Measurements from ENCODE around the gene GUCY1A1. TPM values are rescaled to one million over a fixed set of nuclear protein-coding genes. Genes with fewer than 3 reads are reported as not detected.

GUCY1A1 gene
- total and polyA plus RNA-seq, 2 donors (not counting 1 experiment from before 2014, with no cell fraction given), result 8.1 to 10.7 TPM

GRCh38 chr4:155777971-155778735 lies 111.5 kb downstream of the GUCY1A1 start:
- no peak overlapping the region for H2AFZ ChIP-seq (ENCODE audit: low read length)
- peak; percentile 60 to 96 for DNase-seq (ENCODE audit: low read depth in 2 of 2)
- no peak overlapping the region for H3K9ac ChIP-seq (ENCODE audit: insufficient read depth, low read length)
- no peaks in the 10 kb centered on the region for H3K27me3 ChIP-seq (ENCODE audit: control insufficient read depth, insufficient read depth, low read length)
- no peaks in the 10 kb centered on the region for H3K9me3 ChIP-seq (ENCODE audit: control insufficient read depth, insufficient read depth, low read depth, low read length)
- TF ChIP-seq EZH2 (IDR thresholded peaks at IDR 0.05; ENCODE audit: low read length, missing control alignments), result no peak
- no peak for TF ChIP-seq CTCF (conservative IDR thresholded peaks at IDR 0.05 in 1 of 2, IDR thresholded peaks at IDR 0.05 in 1 of 2; ENCODE audit: low read depth in 1 of 2, low read length in 2 of 2)
- H3K4me1 ChIP-seq (ENCODE audit: control insufficient read depth, extremely low read depth, insufficient read depth, low read length), result peaks cover 5% of the 10 kb centered on the region
- H3K36me3 ChIP-seq (ENCODE audit: control insufficient read depth, insufficient read depth, low read length), result no peaks in the 10 kb centered on the region
- H3K27ac ChIP-seq (ENCODE audit: insufficient read depth, low read length), result no peak overlapping the region
- H3K4me3 ChIP-seq (replicated peaks in 1 of 4; ENCODE audit: control extremely low read depth in 1 of 4, insufficient read depth in 1 of 4, low read depth in 3 of 4, low read length in 4 of 4), result no peak overlapping the region
- no peaks in the 10 kb centered on the region for H4K20me1 ChIP-seq (ENCODE audit: control insufficient read depth, extremely low read depth, insufficient read depth, low read length)
- no peaks in the 10 kb centered on the region for H3K79me2 ChIP-seq (ENCODE audit: control insufficient read depth, insufficient read depth, low read length)
- H3K4me2 ChIP-seq (ENCODE audit: extremely low read depth, insufficient read depth, low read length), result peak overlapping the region; percentile 46

- Histone ChIP-seq H3K4me3 (replicated peaks in 1 of 4; ENCODE audit: control extremely low read depth in 1 of 4, insufficient read depth in 1 of 4, low read depth in 3 of 4, low read length in 4 of 4) (no peak overlapping the region), H2AFZ (ENCODE audit: low read length) (no peak overlapping the region), H3K27me3 (ENCODE audit: control insufficient read depth, insufficient read depth, low read length) (no peaks in the 10 kb centered on the region), H3K36me3 (ENCODE audit: control insufficient read depth, insufficient read depth, low read length) (no peaks in the 10 kb centered on the region), H3K79me2 (ENCODE audit: control insufficient read depth, insufficient read depth, low read length) (no peaks in the 10 kb centered on the region), H3K27ac (ENCODE audit: insufficient read depth, low read length) (no peak overlapping the region), H3K4me1 (ENCODE audit: control insufficient read depth, extremely low read depth, insufficient read depth, low read length) (peaks cover 5% of the 10 kb centered on the region), H3K9ac (ENCODE audit: insufficient read depth, low read length) (no peak overlapping the region), H3K4me2 (ENCODE audit: extremely low read depth, insufficient read depth, low read length) (no peak overlapping the region), H3K9me3 (ENCODE audit: control insufficient read depth, insufficient read depth, low read depth, low read length) (no peaks in the 10 kb centered on the region), H4K20me1 (ENCODE audit: control insufficient read depth, extremely low read depth, insufficient read depth, low read length) (no peaks in the 10 kb centered on the region)
- no peak for TF ChIP-seq CTCF (conservative IDR thresholded peaks at IDR 0.05 in 1 of 2, IDR thresholded peaks at IDR 0.05 in 1 of 2; ENCODE audit: low read depth in 1 of 2, low read length in 2 of 2)
- no peak for TF ChIP-seq EZH2 (IDR thresholded peaks at IDR 0.05; ENCODE audit: low read length, missing control alignments)
- DNase-seq (ENCODE audit: low read depth in 2 of 2), result peak; percentile 43 to 71
Measured at GRCh38 chr4:155780775-155781174, 114.1 kb downstream of the GUCY1A1 start.

- Histone ChIP-seq H3K4me1 (ENCODE audit: control insufficient read depth, extremely low read depth, insufficient read depth, low read length) (peaks cover 5% of the 10 kb centered on the region), H2AFZ (ENCODE audit: low read length) (no peak overlapping the region), H4K20me1 (ENCODE audit: control insufficient read depth, extremely low read depth, insufficient read depth, low read length) (no peaks in the 10 kb centered on the region), H3K79me2 (ENCODE audit: control insufficient read depth, insufficient read depth, low read length) (no peaks in the 10 kb centered on the region), H3K4me3 (replicated peaks in 1 of 4; ENCODE audit: control extremely low read depth in 1 of 4, insufficient read depth in 1 of 4, low read depth in 3 of 4, low read length in 4 of 4) (no peak overlapping the region), H3K9ac (ENCODE audit: insufficient read depth, low read length) (no peak overlapping the region), H3K4me2 (ENCODE audit: extremely low read depth, insufficient read depth, low read length) (no peak overlapping the region), H3K36me3 (ENCODE audit: control insufficient read depth, insufficient read depth, low read length) (no peaks in the 10 kb centered on the region), H3K27me3 (ENCODE audit: control insufficient read depth, insufficient read depth, low read length) (no peaks in the 10 kb centered on the region), H3K27ac (ENCODE audit: insufficient read depth, low read length) (no peak overlapping the region), H3K9me3 (ENCODE audit: control insufficient read depth, insufficient read depth, low read depth, low read length) (no peaks in the 10 kb centered on the region)
- no peak for TF ChIP-seq CTCF (conservative IDR thresholded peaks at IDR 0.05 in 1 of 2, IDR thresholded peaks at IDR 0.05 in 1 of 2; ENCODE audit: low read depth in 1 of 2, low read length in 2 of 2)
- no peak for TF ChIP-seq EZH2 (IDR thresholded peaks at IDR 0.05; ENCODE audit: low read length, missing control alignments)
- DNase-seq (ENCODE audit: low read depth in 2 of 2), result no peak
Measured at GRCh38 chr4:155781249-155781831, 114.7 kb downstream of the GUCY1A1 start.

Data from fibroblast of lung (primary cell).